GM21367 (cell line): ENCODE results near the gene FSIP1.
"Not testable (repeated sequence)": the region's sequence is repeated elsewhere in the genome, so short reads cannot be mapped to it uniquely, and the experiment has no call there.

Source experiments
- ATAC-seq: cut with Tn5 transposase; IDR thresholded peaks from one replicate; pipeline ENCODE4 v1.9.1; 2021; ENCODE audit not compliant: unreplicated experiment

FSIP1 gene

DNA sequence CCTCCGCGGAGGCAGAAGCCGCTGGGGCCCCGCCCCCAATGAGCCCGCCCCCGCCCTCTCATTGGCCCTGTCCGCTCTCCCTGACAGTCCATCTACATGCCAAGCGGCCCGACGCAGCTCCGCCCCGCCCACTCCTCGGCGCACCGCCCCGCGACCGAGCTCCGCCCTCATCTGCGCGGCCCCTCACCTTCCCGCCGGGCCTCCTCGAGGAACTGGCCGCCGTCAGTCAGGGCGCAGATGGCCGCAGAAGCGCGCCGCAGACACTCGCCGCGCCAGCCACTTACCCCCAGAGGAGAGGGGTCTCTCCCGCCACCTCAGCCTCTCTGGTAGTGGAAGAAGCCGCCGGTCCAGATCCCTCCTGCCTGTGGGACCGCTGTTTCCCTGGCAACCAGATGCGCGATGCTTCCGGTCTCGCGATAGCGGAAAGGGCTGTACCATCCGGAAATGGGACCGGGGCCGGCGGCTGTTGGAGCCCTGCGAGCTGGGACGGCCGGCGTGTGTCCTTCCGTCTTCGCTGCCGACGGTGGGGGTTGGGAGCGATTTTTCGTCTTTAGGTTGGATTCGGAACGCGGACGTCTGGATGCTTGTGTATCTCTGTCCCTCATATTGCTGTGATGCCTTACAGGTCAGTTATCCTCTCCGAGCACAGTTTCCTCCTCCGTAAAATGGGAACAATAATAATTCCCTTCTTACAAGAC, at the start of gene FSIP1:
TSS of gene FSIP1 (minus strand) at position 401 of the 698 bp plus-strand sequence. CDS start 6,317 bp downstream, outside the sequence.
- ATAC-seq = peak; percentile 95

GRCh38 chr15:39830166-39830565, 47.5 kb upstream of the FSIP1 start:
- ATAC-seq = no peak

GRCh38 chr15:39828374-39828931, 45.8 kb upstream of the FSIP1 start:
- no peak for ATAC-seq

- no peak for ATAC-seq
Measured at GRCh38 chr15:39826975-39827374, 44.3 kb upstream of the FSIP1 start.

DNA sequence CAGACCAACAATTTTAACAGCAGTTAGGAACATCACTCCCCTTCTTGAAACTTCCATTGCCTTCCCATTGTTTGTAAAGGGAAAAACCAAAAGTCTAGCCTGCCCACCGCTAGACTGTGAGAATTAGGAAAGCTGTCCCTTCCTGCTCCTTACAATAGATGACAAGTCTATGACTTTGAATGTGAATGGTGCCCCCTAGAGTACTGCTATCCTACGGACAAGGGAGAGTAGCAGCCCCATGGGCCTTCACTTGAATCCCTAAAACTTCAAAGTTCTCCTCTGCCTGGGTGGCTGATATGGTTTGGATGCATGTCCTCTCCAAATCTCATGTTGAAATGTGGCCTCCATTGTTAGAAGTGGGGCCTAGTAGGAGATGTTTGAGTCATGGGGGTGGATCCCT, 41.0 kb upstream of the FSIP1 start:
- no peak for ATAC-seq

DNA sequence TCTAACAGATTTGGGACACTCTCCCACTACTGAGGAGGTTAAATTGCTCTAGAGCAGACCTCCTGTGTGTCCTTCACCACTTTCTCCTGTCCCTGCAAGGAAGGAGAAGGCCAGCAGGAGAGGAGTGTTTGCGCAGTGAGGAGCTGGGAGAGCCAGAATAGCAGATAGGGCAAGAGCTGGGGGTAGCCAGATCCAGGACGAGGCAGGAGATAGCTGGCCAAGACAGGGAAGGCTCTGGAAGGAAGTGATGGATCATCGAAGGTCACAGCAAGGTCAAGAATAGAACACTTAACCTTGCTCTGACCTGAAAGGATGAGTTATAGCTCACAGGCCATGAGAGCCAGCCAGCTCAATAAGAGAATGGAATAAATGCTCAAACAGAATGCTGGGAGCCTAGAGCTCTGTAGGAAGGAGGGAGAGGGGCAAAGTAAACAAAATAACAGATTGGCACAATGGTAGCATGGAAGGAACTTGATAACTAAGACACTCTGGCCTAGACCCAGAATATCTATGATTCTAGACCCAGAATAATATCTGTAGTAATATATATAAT, 37.5 kb upstream of the FSIP1 start:
- no peak for ATAC-seq

- no peak for ATAC-seq
Measured at GRCh38 chr15:39819533-39819932, 36.9 kb upstream of the FSIP1 start.

- ATAC-seq = no peak
Measured at GRCh38 chr15:39817892-39818291, 35.3 kb upstream of the FSIP1 start.

DNA sequence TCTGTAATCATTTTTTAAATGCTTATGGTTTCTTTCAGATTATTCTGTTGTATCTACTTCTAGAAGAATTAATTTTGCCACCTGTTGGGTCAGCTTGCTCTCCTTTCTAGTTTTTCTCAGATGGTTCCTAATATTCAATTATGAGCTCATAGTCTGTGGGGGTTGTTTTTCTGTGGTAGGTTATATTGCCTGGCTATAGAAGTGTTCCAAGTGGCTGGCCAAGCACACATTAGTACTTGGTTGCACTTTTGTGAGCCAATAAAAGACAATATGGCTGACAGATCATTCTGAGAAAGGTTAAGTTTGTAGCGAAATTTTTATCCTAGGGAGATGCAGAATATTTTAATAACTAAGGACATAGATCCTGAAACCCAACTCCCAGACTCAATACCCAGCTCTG, 31.8 kb upstream of the FSIP1 start:
- ATAC-seq = no peak

DNA sequence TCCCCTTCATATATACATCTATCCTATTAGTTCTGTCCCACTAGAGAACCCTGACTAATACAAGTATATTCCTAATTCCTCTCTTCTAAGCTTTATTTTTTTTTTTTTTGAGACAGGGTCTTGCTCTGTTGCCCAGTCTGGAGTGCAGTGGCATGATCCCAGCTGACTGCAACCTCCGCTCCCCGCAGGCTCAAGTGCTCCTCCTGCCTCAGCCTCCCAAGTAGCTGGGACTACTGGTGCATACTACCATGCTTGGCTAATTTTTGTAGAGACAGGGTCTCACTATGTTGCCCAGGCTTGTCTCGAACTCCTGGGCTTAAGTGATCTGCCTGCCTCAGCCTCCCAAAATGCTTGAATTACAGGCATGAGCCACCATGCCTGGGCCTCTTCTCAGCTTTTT, 30.0 kb upstream of the FSIP1 start:
- not testable (repeated sequence) for ATAC-seq

DNA sequence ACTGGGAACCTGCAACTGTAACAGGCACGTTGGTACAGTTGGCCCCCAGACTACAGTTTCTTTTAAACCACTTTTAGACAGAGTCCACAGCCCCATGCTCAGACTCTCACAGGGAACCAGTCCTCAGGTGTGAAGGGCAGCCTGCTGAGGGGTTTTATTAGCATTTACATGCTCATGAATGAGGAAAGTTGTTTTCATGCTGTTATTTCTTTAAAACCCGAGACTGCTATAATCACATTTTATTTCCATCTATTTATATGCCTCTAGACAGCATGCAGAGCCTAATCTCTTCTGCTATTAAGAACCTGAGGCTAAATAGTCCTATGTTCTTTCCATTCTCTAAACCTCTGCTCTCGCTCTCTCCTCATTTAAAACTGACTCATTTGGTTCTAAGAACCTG, 26.3 kb upstream of the FSIP1 start:
- no peak for ATAC-seq

DNA sequence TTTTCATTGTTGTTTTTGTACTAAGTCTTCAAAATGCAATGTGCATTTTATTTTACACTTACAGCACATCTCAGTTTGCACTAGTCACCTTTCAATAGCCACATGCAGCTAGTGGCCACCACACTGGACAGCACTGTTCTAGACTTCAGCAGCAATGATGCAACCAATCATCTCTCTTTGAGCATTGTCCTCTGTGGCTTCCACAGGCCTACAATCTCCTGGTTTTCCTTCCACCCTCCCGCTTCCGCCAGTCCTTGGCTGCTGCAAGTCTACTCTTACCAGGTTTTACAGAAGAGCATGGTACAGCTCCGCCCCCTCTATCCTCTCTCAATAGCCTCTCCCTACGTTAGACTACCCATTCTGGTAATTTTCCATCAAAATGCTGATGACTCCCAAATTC, 25.1 kb upstream of the FSIP1 start:
- ATAC-seq = no peak

DNA sequence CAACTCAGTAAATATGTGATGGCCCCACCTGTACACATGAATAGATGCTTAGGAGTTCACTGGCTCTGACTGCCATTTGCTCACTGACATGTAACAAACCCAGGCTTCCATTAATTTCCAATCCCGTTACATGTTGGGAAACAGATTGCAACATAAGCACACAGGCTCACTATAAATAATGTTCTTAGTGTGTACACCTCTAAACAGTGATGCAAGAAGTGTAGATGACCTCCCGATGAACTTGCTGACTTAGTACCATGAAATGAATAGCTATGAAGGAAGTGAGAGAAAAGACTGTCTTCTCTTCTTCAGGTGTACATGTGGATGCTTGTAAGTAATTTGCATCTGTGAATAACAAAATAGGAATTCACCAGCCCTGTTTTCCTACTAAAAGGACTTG, 21.4 kb upstream of the FSIP1 start:
- no peak for ATAC-seq

DNA sequence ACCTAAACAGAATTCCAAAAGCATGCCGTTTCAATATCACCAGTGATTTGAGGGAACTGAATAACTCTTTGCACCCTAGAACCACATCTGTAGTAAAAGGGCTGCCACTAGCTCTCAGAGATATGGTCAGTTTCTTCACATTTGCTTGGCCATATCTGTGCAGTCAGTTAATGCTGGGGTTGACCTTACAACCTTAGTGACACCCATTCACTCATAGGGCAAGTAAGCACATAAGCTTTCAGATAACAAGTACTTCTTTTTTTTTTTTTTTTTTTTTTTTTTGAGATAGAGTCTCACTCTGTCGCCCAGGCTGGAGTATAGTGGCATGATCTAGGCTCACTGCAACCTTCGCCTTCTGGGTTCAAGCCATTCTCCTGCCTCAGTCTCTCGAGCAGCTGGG, 20.4 kb upstream of the FSIP1 start:
- ATAC-seq = no peak

- ATAC-seq = no peak
Measured at GRCh38 chr15:39801641-39802309, 19.1 kb upstream of the FSIP1 start.

- no peak for ATAC-seq
Measured at GRCh38 chr15:39799552-39800011, 16.9 kb upstream of the FSIP1 start.

GRCh38 chr15:39798382-39798781, 15.7 kb upstream of the FSIP1 start:
- ATAC-seq = no peak

DNA sequence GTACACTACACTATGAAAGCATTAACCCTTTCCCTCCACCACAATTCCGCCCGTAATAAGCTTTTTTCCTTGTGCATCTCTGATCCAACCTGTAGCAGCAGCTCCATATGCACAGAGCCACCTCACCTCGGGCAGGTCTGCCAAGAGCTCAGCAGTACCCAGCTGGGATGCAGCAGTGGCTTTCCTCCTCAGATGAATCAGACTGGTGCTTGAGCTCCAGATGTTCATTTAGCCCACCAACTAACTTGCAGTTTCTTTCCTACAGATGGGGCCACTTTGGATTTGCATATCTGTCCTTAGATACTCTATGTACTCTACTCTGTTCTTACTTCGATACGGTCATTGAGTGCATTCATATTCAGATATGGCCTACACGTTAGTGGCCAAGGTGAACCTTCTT, 14.8 kb upstream of the FSIP1 start:
- ATAC-seq = no peak

GRCh38 chr15:39796601-39797000, 14.0 kb upstream of the FSIP1 start:
- no peak for ATAC-seq

GRCh38 chr15:39795486-39795885, 12.8 kb upstream of the FSIP1 start:
- no peak for ATAC-seq

DNA sequence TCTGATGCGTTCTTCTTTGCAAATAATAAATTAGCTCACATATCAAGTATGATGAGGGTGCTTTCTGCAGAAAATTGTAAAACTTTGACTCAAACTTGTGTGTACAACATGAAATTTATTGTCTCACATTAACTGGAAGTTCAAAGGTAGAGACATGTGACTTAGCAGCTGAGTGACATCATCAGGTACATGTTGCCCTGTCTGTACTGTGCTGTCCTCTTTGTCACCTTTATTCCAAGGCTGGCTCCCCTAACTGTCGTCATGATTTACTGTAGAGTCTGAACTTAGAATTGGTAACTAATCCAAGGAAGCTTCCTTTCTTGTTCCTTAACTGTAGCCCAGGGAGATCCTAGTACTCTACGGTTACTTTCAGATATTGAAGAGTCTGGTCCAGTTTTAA, 12.3 kb upstream of the FSIP1 start:
- no peak for ATAC-seq

DNA sequence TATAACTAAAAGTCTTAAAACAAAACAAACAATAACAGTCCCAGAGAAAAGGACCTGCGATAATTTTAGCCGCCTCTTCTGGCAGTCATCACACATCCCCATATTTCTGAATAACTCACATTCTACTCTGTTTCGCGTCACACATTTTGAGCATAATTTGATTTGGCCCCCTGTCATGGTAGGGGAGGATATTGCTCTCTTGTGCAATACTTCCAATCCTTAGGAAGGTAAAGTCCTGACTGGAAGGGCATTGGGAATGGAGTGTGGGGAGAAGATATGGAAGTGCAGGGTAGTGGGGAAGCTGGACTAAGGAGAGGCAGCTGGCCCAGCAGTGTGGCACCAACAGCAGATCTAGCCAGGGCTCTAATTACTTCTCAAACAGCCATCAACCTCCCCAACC, 11.3 kb upstream of the FSIP1 start:
- no peak for ATAC-seq
